Measurements from ENCODE around the gene MPND.
A peak's percentile ranks its signal among the peaks of the same experiment; 100 is the strongest.

Gene MPND

DNA sequence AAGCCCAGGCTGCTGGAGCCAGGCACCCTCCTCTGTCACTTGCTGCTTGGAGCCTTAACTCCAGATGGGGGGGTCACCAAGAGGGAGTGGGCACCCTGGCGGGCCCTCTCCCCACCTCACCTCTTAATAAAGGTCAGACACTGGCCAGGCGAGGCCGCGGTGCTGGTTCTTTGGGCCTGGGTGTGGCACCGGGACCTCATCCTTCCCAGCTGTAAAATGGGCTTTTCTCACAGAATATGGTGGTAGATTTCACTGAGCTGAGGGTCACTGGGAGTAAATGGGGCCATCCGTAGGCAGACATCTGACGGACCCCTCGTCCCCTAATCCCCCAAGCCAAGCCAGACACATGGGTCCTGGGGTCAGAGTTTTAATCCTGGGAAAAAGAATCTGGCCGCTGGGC lies 19.7 kb upstream of the MPND start:
- Histone ChIP-seq H3K27me3 (ENCODE audit: control insufficient read depth in 1 of 2, insufficient read depth in 1 of 2, low read length in 2 of 2) (peaks cover 8 to 41% of the 10 kb centered on the region in 2 experiments), H3K79me1 (replicated peaks; ENCODE audit: low read length, poor library complexity, severe bottlenecking) (no peaks in the 10 kb centered on the region), H2AFZ (ENCODE audit: low read depth, low read length) (no peak overlapping the region), H3K4me1 (ENCODE audit: control insufficient read depth, insufficient read depth, low read depth, low read length) (peaks cover 17% of the 10 kb centered on the region), H2BK5ac (ENCODE audit: low read depth, low read length, poor library complexity, severe bottlenecking) (no peak overlapping the region), H3K23ac (ENCODE audit: low read length in 2 of 2) (no peak overlapping the region), H3K18ac (ENCODE audit: low read depth in 1 of 2, low read length in 2 of 2) (no peak overlapping the region), H3K14ac (ENCODE audit: low read length in 2 of 2) (no peak overlapping the region), H3K9me3 (ENCODE audit: control insufficient read depth, low read length) (peaks cover 13% of the 10 kb centered on the region), H3K4me2 (ENCODE audit: low read length, poor library complexity, severe bottlenecking) (no peak overlapping the region), H3K4me3 (ENCODE audit: insufficient read depth in 1 of 2, low read depth in 1 of 2, low read length in 2 of 2) (no peak overlapping the region), H2BK12ac (ENCODE audit: low read length in 2 of 2) (no peak overlapping the region), H3K27ac (ENCODE audit: low read length, poor library complexity, severe bottlenecking) (no peak overlapping the region), H3K9ac (ENCODE audit: low read length) (no peak overlapping the region), H2BK15ac (ENCODE audit: low read depth, poor library complexity, severe bottlenecking) (no peak overlapping the region), H4K91ac (ENCODE audit: low read length) (no peak overlapping the region), H3K4ac (ENCODE audit: low read depth in 1 of 2, low read length in 2 of 2) (no peak overlapping the region), H2BK120ac (ENCODE audit: low read depth, low read length) (no peak overlapping the region), H2AK5ac (ENCODE audit: low read length, severe bottlenecking) (no peak overlapping the region), H4K8ac (ENCODE audit: low read length) (no peak overlapping the region), H3K36me3 (ENCODE audit: control insufficient read depth in 1 of 2, insufficient read depth in 2 of 2, low read depth in 1 of 2, low read length in 2 of 2) (peaks cover 0 to 27% of the 10 kb centered on the region in 2 experiments)
- 99% methylated on average over 9 of the region's 9 CpGs for WGBS
- no peak for DNase-seq

DNA sequence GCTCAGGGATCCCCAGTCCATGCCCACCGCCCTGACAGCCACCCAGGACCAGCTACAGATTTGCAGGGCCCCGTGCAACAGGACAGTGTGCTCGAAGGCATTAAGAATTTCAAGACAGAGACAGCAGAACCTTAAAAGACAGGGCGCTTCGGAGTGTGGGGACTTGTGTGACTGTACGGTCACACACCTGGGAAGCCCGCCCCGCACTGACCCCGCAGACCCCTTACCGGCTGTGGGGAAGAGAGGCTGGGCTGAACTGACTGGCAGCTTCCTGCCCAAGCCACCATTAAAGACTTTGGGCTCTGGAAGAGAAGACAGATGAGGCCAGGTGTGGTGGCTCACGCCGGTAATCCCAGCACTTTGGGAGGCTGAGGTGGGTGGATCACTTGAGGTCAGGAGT lies 19.1 kb upstream of the MPND start:
- H3K4me2 ChIP-seq (ENCODE audit: low read length, poor library complexity, severe bottlenecking) = no peak overlapping the region
- WGBS = 91% methylated on average over 12 of the region's 12 CpGs
- H4K91ac ChIP-seq (ENCODE audit: low read length) = no peak overlapping the region
- H2AFZ ChIP-seq (ENCODE audit: low read depth, low read length) = no peak overlapping the region
- H3K23ac ChIP-seq (ENCODE audit: low read length in 2 of 2) = peak overlapping the region in 1 of 2 experiments; percentile 51
- no peak overlapping the region for H3K27ac ChIP-seq (ENCODE audit: low read length, poor library complexity, severe bottlenecking)
- DNase-seq = no peak
- no peak overlapping the region for H3K4ac ChIP-seq (ENCODE audit: low read depth in 1 of 2, low read length in 2 of 2)
- no peak overlapping the region for H2BK12ac ChIP-seq (ENCODE audit: low read length in 2 of 2)
- peaks cover 19% of the 10 kb centered on the region for H3K4me1 ChIP-seq (ENCODE audit: control insufficient read depth, insufficient read depth, low read depth, low read length)
- H2BK5ac ChIP-seq (ENCODE audit: low read depth, low read length, poor library complexity, severe bottlenecking) = no peak overlapping the region
- H3K9me3 ChIP-seq (ENCODE audit: control insufficient read depth, low read length) = peaks cover 13% of the 10 kb centered on the region
- H3K4me3 ChIP-seq (ENCODE audit: insufficient read depth in 1 of 2, low read depth in 1 of 2, low read length in 2 of 2) = no peak overlapping the region
- H3K18ac ChIP-seq (ENCODE audit: low read depth in 1 of 2, low read length in 2 of 2) = no peak overlapping the region
- no peak overlapping the region for H2BK120ac ChIP-seq (ENCODE audit: low read depth, low read length)
- no peaks in the 10 kb centered on the region for H3K79me1 ChIP-seq (replicated peaks; ENCODE audit: low read length, poor library complexity, severe bottlenecking)
- peaks cover 8 to 43% of the 10 kb centered on the region in 2 experiments for H3K27me3 ChIP-seq (ENCODE audit: control insufficient read depth in 1 of 2, insufficient read depth in 1 of 2, low read length in 2 of 2)
- H2BK15ac ChIP-seq (ENCODE audit: low read depth, poor library complexity, severe bottlenecking) = no peak overlapping the region
- H3K36me3 ChIP-seq (ENCODE audit: control insufficient read depth in 1 of 2, insufficient read depth in 2 of 2, low read depth in 1 of 2, low read length in 2 of 2) = peaks cover 0 to 25% of the 10 kb centered on the region in 2 experiments
- H4K8ac ChIP-seq (ENCODE audit: low read length) = no peak overlapping the region
- no peak overlapping the region for H3K9ac ChIP-seq (ENCODE audit: low read length)
- no peak overlapping the region for H2AK5ac ChIP-seq (ENCODE audit: low read length, severe bottlenecking)
- H3K14ac ChIP-seq (ENCODE audit: low read length in 2 of 2) = no peak overlapping the region

DNA sequence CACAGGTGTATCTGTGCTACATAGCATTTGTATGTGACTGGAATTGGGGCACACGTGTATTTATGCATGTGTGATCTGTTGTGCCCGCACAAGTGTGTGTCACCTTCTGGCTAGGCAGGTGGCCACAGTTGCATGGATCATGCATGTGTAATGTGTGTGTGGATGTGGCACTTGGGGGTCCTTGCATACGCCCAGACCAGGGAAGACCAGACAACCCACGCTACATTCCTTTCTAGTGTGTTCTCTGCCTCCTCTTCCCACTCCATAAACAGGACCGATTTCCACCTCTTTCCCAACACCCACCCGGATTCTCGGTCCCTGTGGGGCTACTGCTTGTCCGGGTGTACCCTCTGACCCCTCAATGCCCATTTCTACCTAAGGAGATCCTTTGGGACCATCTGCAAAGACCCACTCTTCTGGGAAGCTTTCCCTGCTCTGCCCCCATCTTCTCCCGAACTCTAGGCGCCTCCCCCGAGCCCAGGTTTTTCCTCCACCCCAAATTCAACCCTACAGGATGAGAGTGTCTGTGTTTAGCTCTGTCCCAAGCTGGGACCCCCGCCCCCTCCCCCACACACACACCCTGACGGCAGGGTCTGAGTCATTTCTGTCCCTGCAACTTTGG lies 17.0 kb upstream of the MPND start:
- peaks cover 20% of the 10 kb centered on the region for H3K4me1 ChIP-seq (ENCODE audit: control insufficient read depth, insufficient read depth, low read depth, low read length)
- no peak overlapping the region for H2BK12ac ChIP-seq (ENCODE audit: low read length in 2 of 2)
- no peak for DNase-seq
- peaks cover 8 to 30% of the 10 kb centered on the region in 2 experiments for H3K27me3 ChIP-seq (ENCODE audit: control insufficient read depth in 1 of 2, insufficient read depth in 1 of 2, low read length in 2 of 2)
- H3K4ac ChIP-seq (ENCODE audit: low read depth in 1 of 2, low read length in 2 of 2) = no peak overlapping the region
- no peak overlapping the region for H2BK120ac ChIP-seq (ENCODE audit: low read depth, low read length)
- no peak overlapping the region for H3K9ac ChIP-seq (ENCODE audit: low read length)
- peaks cover 0 to 40% of the 10 kb centered on the region in 2 experiments for H3K36me3 ChIP-seq (ENCODE audit: control insufficient read depth in 1 of 2, insufficient read depth in 2 of 2, low read depth in 1 of 2, low read length in 2 of 2)
- no peak overlapping the region for H2AK5ac ChIP-seq (ENCODE audit: low read length, severe bottlenecking)
- WGBS = 60% methylated on average over 13 of the region's 13 CpGs
- H4K8ac ChIP-seq (ENCODE audit: low read length) = no peak overlapping the region
- H3K14ac ChIP-seq (ENCODE audit: low read length in 2 of 2) = no peak overlapping the region
- no peak overlapping the region for H2AFZ ChIP-seq (ENCODE audit: low read depth, low read length)
- H3K4me3 ChIP-seq (ENCODE audit: insufficient read depth in 1 of 2, low read depth in 1 of 2, low read length in 2 of 2) = no peak overlapping the region
- H3K23ac ChIP-seq (ENCODE audit: low read length in 2 of 2) = peak overlapping the region in 1 of 2 experiments; percentile 9
- H3K9me3 ChIP-seq (ENCODE audit: control insufficient read depth, low read length) = peaks cover 7% of the 10 kb centered on the region
- no peak overlapping the region for H3K27ac ChIP-seq (ENCODE audit: low read length, poor library complexity, severe bottlenecking)
- H2BK5ac ChIP-seq (ENCODE audit: low read depth, low read length, poor library complexity, severe bottlenecking) = no peak overlapping the region
- H3K4me2 ChIP-seq (ENCODE audit: low read length, poor library complexity, severe bottlenecking) = no peak overlapping the region
- H3K79me1 ChIP-seq (replicated peaks; ENCODE audit: low read length, poor library complexity, severe bottlenecking) = no peaks in the 10 kb centered on the region
- H4K91ac ChIP-seq (ENCODE audit: low read length) = no peak overlapping the region
- no peak overlapping the region for H2BK15ac ChIP-seq (ENCODE audit: low read depth, poor library complexity, severe bottlenecking)
- H3K18ac ChIP-seq (ENCODE audit: low read depth in 1 of 2, low read length in 2 of 2) = no peak overlapping the region

DNA sequence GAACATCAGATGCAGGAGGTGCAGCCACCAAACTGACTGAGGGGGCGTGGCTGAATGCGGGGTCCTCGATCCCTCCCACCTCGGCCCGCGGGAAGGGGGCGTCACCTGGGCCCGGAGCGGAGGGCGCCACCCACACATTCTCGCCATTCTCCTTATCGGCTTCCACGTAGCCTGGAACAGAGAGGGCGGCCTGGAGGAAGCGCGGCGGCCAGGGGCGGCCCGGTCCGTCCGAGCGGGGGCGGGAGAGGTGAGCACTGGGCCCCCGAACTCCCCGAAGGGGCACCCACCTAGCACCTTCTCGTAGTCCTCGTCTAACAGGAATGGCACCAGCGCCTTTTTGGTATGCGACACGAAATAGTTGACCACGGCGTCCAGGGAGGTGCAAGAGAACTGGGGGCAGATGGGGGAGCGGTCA lies 16.5 kb upstream of the MPND start:
- no peak overlapping the region for H3K18ac ChIP-seq (ENCODE audit: low read depth in 1 of 2, low read length in 2 of 2)
- H3K27me3 ChIP-seq (ENCODE audit: control insufficient read depth in 1 of 2, insufficient read depth in 1 of 2, low read length in 2 of 2) = peaks cover 8 to 30% of the 10 kb centered on the region in 2 experiments
- H3K9ac ChIP-seq (ENCODE audit: low read length) = no peak overlapping the region
- H2BK120ac ChIP-seq (ENCODE audit: low read depth, low read length) = no peak overlapping the region
- no peaks in the 10 kb centered on the region for H3K79me1 ChIP-seq (replicated peaks; ENCODE audit: low read length, poor library complexity, severe bottlenecking)
- DNase-seq = no peak
- H3K4me3 ChIP-seq (ENCODE audit: insufficient read depth in 1 of 2, low read depth in 1 of 2, low read length in 2 of 2) = no peak overlapping the region
- no peak overlapping the region for H4K91ac ChIP-seq (ENCODE audit: low read length)
- peaks cover 7% of the 10 kb centered on the region for H3K9me3 ChIP-seq (ENCODE audit: control insufficient read depth, low read length)
- no peak overlapping the region for H2AK5ac ChIP-seq (ENCODE audit: low read length, severe bottlenecking)
- H3K27ac ChIP-seq (ENCODE audit: low read length, poor library complexity, severe bottlenecking) = no peak overlapping the region
- peak overlapping the region; percentile 18 for H3K4me2 ChIP-seq (ENCODE audit: low read length, poor library complexity, severe bottlenecking)
- H3K4ac ChIP-seq (ENCODE audit: low read depth in 1 of 2, low read length in 2 of 2) = no peak overlapping the region
- WGBS = 6% methylated on average over 31 of the region's 33 CpGs
- no peak overlapping the region for H3K14ac ChIP-seq (ENCODE audit: low read length in 2 of 2)
- H4K8ac ChIP-seq (ENCODE audit: low read length) = no peak overlapping the region
- peaks cover 20% of the 10 kb centered on the region for H3K4me1 ChIP-seq (ENCODE audit: control insufficient read depth, insufficient read depth, low read depth, low read length)
- H2BK15ac ChIP-seq (ENCODE audit: low read depth, poor library complexity, severe bottlenecking) = no peak overlapping the region
- no peak overlapping the region for H2BK5ac ChIP-seq (ENCODE audit: low read depth, low read length, poor library complexity, severe bottlenecking)
- no peak overlapping the region for H2AFZ ChIP-seq (ENCODE audit: low read depth, low read length)
- peaks cover 0 to 41% of the 10 kb centered on the region in 2 experiments for H3K36me3 ChIP-seq (ENCODE audit: control insufficient read depth in 1 of 2, insufficient read depth in 2 of 2, low read depth in 1 of 2, low read length in 2 of 2)
- H2BK12ac ChIP-seq (ENCODE audit: low read length in 2 of 2) = no peak overlapping the region
- H3K23ac ChIP-seq (ENCODE audit: low read length in 2 of 2) = no peak overlapping the region

Measured in mesenchymal stem cell (in vitro differentiated cells and primary cell).